Activated CD4-positive, alpha-beta T cell treated with anti-CD3 and anti-CD28 coated beads, Interleukin-2, amount 50 U/mL, for 4 hours (primary cell): ENCODE results near the gene TICRR.

Experiments used
- DNase-seq, 2 experiments: peaks; one replicate each; pipeline ENCODE4 v3.0.0-alpha.2; 2020

Gene TICRR

DNA sequence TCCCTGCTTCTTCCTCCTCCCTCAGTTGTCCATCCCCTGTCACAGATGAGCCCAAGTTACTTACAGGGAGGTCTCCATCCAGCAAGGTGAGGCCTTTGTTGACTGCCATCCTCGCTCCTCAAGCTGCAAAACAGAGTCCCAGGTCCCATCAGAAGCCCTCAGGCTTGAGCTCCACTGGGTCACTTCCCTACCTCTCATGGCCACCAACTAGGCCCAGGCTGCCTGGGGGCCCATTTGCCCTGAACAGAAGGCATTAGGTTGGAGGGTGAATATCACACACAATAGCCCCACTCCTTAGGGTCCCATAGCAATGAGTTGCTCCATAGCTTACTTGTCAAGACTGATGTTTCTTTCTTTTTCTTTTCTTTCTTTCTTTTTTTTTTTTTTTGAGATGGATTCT lies 102.1 kb downstream of the TICRR start:
- no peak for DNase-seq
